ENCODE data around the gene CYP39A1. TPM values are rescaled to one million over a fixed set of nuclear protein-coding genes. Genes with fewer than 3 reads are reported as not detected.

CYP39A1 gene
- total and polyA plus RNA-seq, 9 of the 15 experiments (the other 6 are each of a cell fraction or from before 2014, with no cell fraction given), result not detected

- WGBS (ENCODE audit: insufficient coverage, low coverage, missing lambda C conversion rate), result 0% methylated on average over 1 of the region's 1 CpG
Observed at GRCh38 chr6:46563924-46564323, 88.7 kb downstream of the CYP39A1 start.

More at GRCh38 chr6:46563924-46564323, 88.7 kb downstream of the CYP39A1 start:
- Histone ChIP-seq H3K9ac (ENCODE audit: insufficient read depth in 1 of 2, low read depth in 2 of 2, low read length in 2 of 2) (no peak overlapping the region), H3K79me2 (ENCODE audit: control insufficient read depth, insufficient read depth, low read length) (no peaks in the 10 kb centered on the region), H3K4me2 (ENCODE audit: insufficient read depth, low read length) (no peak overlapping the region), H3K27ac (ENCODE audit: extremely low read depth, low read depth, low read length) (no peak overlapping the region), H3K9me1 (ENCODE audit: control insufficient read depth, insufficient read depth, low read length) (no peaks in the 10 kb centered on the region), H3K36me3 (ENCODE audit: control insufficient read depth, insufficient read depth, low read length) (no peaks in the 10 kb centered on the region), H3K4me1 (replicated peaks in 1 of 2; ENCODE audit: control insufficient read depth in 2 of 2, insufficient read depth in 2 of 2, low read length in 2 of 2) (no peaks in the 10 kb centered on the region), H2AFZ (ENCODE audit: low read depth, low read length) (no peak overlapping the region), H3K27me3 (ENCODE audit: control insufficient read depth in 2 of 2, insufficient read depth in 2 of 2, low read length in 2 of 2) (no peaks in the 10 kb centered on the region), H4K20me1 (replicated peaks; ENCODE audit: control insufficient read depth, insufficient read depth, low read length) (no peaks in the 10 kb centered on the region), H3K9me3 (replicated peaks; ENCODE audit: control insufficient read depth, insufficient read depth, low read depth, low read length) (no peaks in the 10 kb centered on the region), H3K4me3 (no peak overlapping the region)
- POLR2A ChIA-PET, result interaction anchor here (0.6 kb wide), 1 partner anchor 34 kb away, joined by 3 read pairs; no protein-coding TSS in a partner anchor
- TF ChIP-seq, protein P1, sequence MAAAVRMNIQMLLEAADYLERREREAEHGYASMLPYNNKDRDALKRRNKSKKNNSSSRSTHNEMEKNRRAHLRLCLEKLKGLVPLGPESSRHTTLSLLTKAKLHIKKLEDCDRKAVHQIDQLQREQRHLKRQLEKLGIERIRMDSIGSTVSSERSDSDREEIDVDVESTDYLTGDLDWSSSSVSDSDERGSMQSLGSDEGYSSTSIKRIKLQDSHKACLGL (CRISPR knock-in tag; IDR thresholded peaks at IDR 0.05; ENCODE audit: borderline replicate concordance, poor library complexity, severe bottlenecking), result no peak
- TF ChIP-seq RBM15 (IDR thresholded peaks at IDR 0.05; ENCODE audit: insufficient read depth, low read length) (no peak), NFYB (IDR thresholded peaks at IDR 0.05; ENCODE audit: extremely low read depth, insufficient read length) (no peak), ZBTB8A (IDR thresholded peaks at IDR 0.05; ENCODE audit: partially characterized antibody) (no peak), ZNF174 (CRISPR knock-in tag; IDR thresholded peaks at IDR 0.05) (no peak), ZZZ3 (IDR thresholded peaks at IDR 0.05) (no peak), GTF2F1 (IDR thresholded peaks at IDR 0.05; ENCODE audit: low read depth, low read length) (no peak), KLF10 (CRISPR knock-in tag; IDR thresholded peaks at IDR 0.05) (no peak)
- TF ChIP-seq, protein P2, sequence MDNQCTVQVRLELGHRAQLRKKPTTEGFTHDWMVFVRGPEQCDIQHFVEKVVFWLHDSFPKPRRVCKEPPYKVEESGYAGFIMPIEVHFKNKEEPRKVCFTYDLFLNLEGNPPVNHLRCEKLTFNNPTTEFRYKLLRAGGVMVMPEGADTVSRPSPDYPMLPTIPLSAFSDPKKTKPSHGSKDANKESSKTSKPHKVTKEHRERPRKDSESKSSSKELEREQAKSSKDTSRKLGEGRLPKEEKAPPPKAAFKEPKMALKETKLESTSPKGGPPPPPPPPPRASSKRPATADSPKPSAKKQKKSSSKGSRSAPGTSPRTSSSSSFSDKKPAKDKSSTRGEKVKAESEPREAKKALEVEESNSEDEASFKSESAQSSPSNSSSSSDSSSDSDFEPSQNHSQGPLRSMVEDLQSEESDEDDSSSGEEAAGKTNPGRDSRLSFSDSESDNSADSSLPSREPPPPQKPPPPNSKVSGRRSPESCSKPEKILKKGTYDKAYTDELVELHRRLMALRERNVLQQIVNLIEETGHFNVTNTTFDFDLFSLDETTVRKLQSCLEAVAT (IDR thresholded peaks at IDR 0.05), result no peak
- TF ChIP-seq, protein P3, sequence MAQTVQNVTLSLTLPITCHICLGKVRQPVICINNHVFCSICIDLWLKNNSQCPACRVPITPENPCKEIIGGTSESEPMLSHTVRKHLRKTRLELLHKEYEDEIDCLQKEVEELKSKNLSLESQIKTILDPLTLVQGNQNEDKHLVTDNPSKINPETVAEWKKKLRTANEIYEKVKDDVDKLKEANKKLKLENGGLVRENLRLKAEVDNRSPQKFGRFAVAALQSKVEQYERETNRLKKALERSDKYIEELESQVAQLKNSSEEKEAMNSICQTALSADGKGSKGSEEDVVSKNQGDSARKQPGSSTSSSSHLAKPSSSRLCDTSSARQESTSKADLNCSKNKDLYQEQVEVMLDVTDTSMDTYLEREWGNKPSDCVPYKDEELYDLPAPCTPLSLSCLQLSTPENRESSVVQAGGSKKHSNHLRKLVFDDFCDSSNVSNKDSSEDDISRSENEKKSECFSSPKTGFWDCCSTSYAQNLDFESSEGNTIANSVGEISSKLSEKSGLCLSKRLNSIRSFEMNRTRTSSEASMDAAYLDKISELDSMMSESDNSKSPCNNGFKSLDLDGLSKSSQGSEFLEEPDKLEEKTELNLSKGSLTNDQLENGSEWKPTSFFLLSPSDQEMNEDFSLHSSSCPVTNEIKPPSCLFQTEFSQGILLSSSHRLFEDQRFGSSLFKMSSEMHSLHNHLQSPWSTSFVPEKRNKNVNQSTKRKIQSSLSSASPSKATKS (CRISPR knock-in tag; IDR thresholded peaks at IDR 0.05), result no peak
- TF ChIP-seq, protein P4, sequence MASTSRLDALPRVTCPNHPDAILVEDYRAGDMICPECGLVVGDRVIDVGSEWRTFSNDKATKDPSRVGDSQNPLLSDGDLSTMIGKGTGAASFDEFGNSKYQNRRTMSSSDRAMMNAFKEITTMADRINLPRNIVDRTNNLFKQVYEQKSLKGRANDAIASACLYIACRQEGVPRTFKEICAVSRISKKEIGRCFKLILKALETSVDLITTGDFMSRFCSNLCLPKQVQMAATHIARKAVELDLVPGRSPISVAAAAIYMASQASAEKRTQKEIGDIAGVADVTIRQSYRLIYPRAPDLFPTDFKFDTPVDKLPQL (IDR thresholded peaks at IDR 0.05; ENCODE audit: extremely low read depth, insufficient read length), result no peak
- no peak for DNase-seq (ENCODE audit: extremely low read depth in 1 of 4, low spot score in 3 of 4)
- FAIRE-seq, result no peak
- in situ Hi-C loops (cut with MboI) (no loop called here), intact Hi-C loops (cut with micrococcal nuclease) (no loop called here)
- CTCF ChIA-PET (ENCODE audit: low intra/inter-chr PET ratio), result no interaction called here
- BruUV-seq (replicated peaks), result no TSS peak
- ATAC-seq, result no peak

Measured in K562 (cell line).